Bone marrow (tissue), 2 donors: Measurements from ENCODE around the gene SLMAP.
A peak's percentile ranks its signal among the peaks of the same experiment; 100 is the strongest.
"Not testable (repeated sequence)": the region's sequence is repeated elsewhere in the genome, so short reads cannot be mapped to it uniquely, and the experiment has no call there.

Source experiments
- DNase-seq, 2 donors: peaks; one replicate each; lab custom pipeline; 2025; lab: John Stamatoyannopoulos, UW

SLMAP gene

GRCh38 chr3:57794501-57794900, 38.4 kb downstream of the SLMAP start:
- no peak for DNase-seq

DNA sequence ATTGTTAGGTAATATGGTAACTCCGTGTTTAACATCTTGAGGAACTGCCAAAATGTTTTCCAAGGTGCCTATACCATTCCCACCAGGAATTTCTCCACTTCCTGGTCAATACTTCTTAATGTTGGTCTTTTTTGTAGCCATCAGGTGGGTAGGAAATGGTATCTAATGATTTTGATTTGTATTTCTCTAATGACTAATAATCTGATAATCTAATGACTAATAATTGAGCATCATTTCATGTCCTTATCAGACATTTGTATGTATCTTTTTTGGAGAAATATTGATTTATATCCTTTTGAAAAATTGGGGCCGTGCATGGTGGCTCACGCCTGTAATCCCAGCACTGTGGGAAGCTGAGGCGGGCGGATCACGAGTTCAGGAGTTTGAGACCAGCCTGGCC, 38.8 kb downstream of the SLMAP start:
- no peak for DNase-seq

GRCh38 chr3:57796261-57796660, 40.2 kb downstream of the SLMAP start:
- no peak for DNase-seq

DNA sequence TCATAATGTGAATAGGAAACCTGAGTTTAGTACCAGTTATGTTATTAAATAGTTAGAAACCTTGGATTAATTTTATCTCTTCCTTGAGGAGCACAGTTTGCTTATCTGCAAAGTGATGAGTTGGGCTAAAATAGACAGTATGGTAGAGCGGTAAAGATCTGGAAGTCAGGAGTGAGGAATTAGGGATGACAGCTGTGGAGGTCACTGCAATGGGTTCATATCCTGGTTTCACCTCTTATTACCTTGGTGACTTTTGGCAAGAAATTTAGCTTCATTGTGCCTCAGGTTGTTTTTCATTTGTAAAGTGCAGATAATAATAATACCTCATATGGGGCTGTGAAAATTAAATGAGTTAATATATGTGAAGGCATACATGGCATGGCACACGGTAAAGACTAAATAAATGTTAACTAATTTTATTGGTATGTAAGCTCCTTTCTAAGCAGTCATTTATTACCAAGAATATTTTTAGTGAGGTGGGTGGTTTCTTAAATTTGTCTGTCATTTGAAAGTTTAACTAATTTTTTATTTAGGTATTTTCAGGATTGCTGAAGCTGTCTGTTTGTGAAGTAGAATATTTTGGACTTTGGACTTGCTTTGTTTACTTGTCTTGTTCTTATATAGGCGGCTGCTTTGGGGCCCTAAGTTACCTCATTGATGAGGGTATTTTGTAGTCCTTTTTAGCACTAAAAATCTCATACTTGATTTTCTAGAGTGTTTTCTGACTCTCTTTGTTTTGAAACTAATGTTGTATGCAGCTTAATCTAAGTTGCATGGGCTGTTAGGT, 41.8 kb downstream of the SLMAP start:
- no peak for DNase-seq

DNA sequence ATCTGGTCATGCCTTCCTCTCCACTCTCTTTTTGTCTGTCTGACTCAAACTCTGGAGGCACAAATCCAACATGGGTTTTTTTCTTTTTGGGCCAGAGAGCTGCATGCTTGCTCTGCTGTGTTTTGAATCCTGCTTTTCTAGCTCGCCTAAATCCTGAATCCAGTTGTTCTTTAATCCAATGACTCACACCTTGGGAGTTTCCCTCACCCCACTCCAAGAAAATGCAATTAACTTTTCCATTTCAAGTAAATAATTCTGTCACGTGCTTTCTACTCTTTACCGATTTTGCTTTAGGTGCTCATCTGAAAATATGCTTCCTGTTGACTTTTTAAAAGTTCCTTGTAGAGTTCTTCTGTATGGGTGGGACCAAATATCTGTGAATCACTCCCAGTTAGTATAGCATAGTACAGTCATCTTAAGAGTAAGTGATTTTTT, 47.6 kb downstream of the SLMAP start:
- DNase-seq, result peak in 1 of 2 donors; percentile 69

DNA sequence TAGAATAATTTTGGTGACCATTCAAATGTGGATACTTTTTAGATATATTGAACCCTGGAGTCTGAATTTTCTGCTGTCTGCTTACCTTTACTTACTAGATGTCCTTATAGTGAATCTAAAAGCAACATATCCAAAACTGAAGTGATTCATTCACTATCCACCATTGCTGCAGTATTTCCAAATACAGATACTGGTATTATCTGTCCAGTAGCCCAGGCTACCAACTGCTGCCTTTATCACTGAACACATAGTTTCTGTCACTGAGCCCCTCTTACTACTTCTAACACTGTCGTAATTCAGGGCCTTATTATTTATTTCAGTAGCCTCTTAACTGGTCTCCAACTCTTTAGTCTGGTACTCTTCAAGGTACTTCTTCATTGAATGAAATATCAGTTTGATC, 49.2 kb downstream of the SLMAP start:
- DNase-seq, result no peak

- peak in 1 of 2 donors; percentile 48 for DNase-seq
Observed at GRCh38 chr3:57805674-57806073, 49.6 kb downstream of the SLMAP start.

DNA sequence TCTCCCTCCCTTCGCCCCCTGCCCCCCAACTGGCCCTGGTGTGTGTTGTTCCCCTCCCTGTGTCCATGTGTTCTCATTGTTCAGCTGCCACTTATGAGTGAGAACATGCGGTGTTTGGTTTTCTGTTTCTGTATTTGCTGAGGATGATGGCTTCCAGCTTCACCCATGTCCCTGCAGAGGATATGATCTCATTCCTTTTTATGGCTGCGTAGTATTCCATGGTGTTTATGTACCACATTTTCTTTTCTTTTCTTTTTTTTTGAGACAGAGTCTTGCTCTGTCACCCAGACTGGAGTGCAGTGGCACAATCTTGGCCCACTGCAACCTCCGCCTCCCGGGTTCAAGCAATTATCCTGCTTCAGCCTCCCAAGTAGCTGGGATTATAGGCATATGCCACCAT, 50.1 kb downstream of the SLMAP start:
- DNase-seq, result not testable (repeated sequence)

- DNase-seq, result no peak
Observed at GRCh38 chr3:57808961-57809608, 53.0 kb downstream of the SLMAP start.

GRCh38 chr3:57809609-57809968, 53.5 kb downstream of the SLMAP start:
- no peak for DNase-seq

DNA sequence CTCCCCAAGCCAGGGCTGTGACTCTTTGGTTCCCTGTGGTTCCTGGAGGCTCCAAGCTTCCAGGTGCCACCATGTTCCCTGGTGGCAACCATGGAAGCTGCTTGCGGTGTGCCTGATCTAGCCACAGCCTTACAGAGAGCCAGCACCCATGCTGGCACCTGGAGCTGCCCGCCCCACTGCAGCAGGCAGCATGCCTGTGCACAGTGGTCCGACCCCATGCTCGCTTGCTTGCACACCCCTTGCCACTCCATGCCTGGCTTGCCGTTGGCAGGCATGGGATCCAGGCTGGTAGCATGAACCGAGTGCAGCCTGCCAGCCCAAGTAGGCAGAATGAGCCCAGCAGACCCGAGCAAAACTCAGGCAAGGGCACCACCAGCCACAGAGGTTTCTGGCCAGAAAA, 53.9 kb downstream of the SLMAP start:
- no peak for DNase-seq

DNA sequence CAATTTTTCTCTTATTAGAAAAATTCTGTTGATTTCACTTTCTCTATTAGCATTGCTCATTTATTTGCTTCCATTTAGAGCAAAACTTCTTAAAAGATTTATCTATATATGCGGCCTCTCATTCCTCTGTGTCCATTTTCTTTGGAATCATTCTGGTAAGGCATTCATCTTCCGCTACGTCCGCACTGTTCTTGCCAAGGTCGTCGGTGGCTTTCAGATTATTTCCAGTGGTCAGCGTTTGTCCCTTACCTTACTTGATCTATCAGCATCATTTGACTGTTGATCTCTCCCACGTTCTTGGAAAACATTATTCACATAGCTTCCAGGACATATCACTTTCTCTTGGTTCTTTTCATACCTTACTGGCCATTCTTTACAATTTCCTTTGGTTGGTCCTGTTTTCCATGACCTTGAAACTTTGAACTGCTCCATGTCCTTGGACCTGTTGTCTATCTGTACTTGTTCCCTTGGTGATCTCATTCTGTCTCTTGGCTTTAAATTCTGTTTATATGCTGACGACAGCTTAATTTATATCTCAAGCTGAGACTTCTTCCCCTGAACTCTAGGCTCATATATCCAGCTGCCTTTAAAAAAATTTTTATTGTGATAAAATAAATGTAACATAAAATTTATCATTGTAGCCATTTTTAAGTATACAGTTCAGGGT, 54.5 kb downstream of the SLMAP start:
- no peak for DNase-seq

GRCh38 chr3:57815036-57815435, 58.9 kb downstream of the SLMAP start:
- no peak for DNase-seq

- no peak for DNase-seq
Observed at GRCh38 chr3:57816471-57817095, 60.5 kb downstream of the SLMAP start.

GRCh38 chr3:57818772-57819171, 62.7 kb downstream of the SLMAP start:
- no peak for DNase-seq

- DNase-seq, result no peak
Observed at GRCh38 chr3:57820479-57820878, 64.4 kb downstream of the SLMAP start.

- no peak for DNase-seq
Observed at GRCh38 chr3:57821765-57822164, 65.7 kb downstream of the SLMAP start.

- no peak for DNase-seq
Observed at GRCh38 chr3:57822686-57823085, 66.6 kb downstream of the SLMAP start.

GRCh38 chr3:57825116-57825515, 69.0 kb downstream of the SLMAP start:
- no peak for DNase-seq

GRCh38 chr3:57826245-57826951, 70.3 kb downstream of the SLMAP start:
- DNase-seq, result no peak

DNA sequence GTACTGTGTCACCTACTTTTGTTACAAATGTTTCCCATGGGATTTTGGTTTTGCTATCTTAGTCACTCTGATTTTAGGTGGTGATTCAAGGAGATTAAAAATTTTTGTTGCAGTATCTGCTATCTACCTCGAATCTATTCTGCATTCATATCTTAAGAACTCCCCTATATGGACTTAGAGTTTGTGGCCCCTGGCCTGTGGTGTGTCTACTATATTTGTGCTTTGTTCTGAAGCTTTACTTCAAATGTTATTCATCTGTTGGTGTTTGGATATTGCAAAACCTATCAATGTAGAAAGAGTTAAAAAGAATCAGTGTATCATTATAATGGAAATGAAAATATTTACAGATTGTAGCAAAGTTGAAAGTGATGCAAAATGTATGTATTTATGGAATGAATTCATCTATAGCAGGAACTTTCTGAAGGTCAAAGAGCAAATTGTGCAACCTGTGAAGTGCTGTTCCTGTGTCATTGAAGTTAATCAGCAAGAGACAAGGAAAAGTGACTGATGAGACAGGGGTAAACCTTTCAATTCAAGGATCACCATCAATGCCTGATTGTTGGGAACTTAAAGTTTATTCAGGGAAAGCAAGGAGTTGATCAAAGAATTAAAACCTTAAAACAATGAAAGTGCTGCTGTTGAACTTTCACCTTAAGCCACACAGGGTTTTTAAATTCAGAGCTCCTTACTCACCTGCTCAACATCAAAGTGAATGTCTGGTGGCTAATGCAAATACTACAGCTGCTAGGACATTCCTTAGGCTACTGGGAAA, 71.0 kb downstream of the SLMAP start:
- DNase-seq, result no peak
